GM12872 (cell line): Measurements from ENCODE around the gene PHF1.

Experiments used
- CTCF ChIP-seq: IDR thresholded peaks from 3 replicates; pipeline ENCODE4 v1.5.1; 2011; ENCODE audit warnings: low read depth, mild to moderate bottlenecking, low read length, moderate library complexity; ENCODE audit not compliant: insufficient read depth

PHF1 gene

GRCh38 chr6:33456156-33456555, 45.3 kb downstream of the PHF1 start:
- TF ChIP-seq CTCF = no peak

- TF ChIP-seq CTCF = no peak
Measured at GRCh38 chr6:33458676-33459075, 47.9 kb downstream of the PHF1 start.

GRCh38 chr6:33459226-33459625, 48.4 kb downstream of the PHF1 start:
- no peak for TF ChIP-seq CTCF
